IPS DF 4.7 (cell line): ENCODE measurements around the gene ALLC.

Source experiments
- DNase-seq: peaks from one replicate; pipeline ENCODE4 v3.0.0-alpha.2; 2013; ENCODE audit warnings: low spot score; ENCODE audit errors: extremely low read depth

Gene ALLC

GRCh38 chr2:3747032-3747654 is 89.1 kb downstream of the ALLC start:
- DNase-seq: no peak

- DNase-seq: no peak
Observed at GRCh38 chr2:3747826-3748225, 89.8 kb downstream of the ALLC start.

GRCh38 chr2:3749201-3749600 is 91.2 kb downstream of the ALLC start:
- DNase-seq: no peak

- DNase-seq: no peak
Observed at GRCh38 chr2:3751251-3751650, 93.3 kb downstream of the ALLC start.

- no peak for DNase-seq
Observed at GRCh38 chr2:3751806-3752205, 93.8 kb downstream of the ALLC start.
